CD4-positive, alpha-beta T cell treated with Interleukin-12 subunit alpha and Interleukin-12 subunit beta, for 1 hour (primary cell): ENCODE results near the gene LIM2.

Experiments
- DNase-seq: peaks from one replicate; pipeline ENCODE4 v3.0.0-alpha.2; 2020

LIM2 gene

DNA sequence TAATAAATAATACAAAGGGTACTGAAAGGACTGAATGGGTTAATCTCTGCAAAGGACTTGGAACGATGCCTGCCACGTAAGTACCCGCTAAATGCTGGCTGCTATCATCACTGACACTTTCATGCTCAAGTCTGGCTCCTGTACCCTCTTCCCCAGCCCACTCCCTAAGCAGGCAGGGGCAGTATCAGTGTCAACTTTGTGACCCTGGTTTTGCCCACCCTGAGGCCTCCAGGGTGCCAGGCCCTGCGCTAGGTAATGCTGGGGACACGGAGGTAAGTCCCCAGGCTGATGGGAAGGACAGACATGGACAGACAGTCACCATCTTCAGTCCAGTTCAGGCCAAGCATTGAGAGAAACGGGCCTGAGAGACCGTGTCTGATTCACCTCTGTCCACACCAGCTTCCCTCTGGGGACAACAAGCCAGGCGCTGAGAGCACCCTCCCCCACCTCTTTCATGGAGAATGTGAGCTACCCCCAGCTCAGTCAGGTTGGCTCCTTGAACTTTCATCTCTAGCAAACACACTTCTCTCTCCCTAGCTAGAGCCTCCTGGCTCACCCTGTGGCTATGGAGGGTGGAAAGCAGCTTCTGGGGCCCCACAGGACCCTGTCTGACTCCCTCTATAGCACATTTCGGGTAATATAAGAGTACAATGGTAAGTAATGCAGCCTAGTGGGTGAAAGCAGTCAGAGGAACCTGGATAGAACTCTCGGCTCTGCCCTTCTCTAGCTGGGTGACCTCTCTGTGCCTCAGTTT lies 22.4 kb downstream of the LIM2 start:
- peak; percentile 38 for DNase-seq

DNA sequence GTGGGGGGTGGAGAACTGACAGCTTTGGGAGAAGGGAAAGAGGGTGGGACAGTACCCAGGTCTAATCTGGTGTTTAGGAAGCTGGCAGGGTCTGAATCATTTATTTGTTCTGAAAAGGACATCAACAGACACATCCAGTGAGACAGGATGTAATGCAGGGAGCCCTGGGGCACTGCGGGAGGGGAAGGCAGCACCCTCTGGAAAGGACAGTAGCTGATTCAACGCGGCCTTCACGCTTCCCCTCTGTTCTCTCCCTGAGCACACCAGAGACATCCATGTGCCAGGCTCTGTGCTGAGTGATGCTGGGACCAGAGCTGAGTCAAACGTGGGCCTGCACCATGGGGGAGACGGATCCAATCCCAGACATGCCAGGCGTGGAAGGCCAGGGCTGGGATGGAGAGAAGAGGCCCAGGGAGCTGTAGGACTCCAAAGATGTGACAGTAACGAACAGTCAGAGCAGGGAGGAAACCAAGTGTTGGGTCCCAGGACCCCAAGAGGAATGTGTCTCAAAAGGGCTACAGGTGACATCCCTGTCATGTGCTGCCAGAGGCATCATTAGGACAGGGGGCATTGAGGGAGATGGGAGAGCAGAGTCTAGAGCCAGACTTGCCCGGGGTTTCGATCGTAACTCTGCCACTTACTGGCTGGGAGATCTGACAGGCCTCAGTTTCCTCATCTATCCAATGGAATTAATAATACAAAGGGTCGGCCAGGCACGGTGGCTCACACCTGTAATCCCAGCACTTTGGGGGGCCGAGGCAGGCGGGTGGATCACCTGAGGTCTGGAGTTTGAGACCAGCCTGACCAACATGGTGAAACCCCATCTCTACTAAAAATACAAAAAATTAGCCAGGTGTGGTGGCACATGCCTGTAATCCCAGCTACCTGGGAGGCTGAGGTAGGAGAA lies 23.3 kb downstream of the LIM2 start:
- no peak for DNase-seq

DNA sequence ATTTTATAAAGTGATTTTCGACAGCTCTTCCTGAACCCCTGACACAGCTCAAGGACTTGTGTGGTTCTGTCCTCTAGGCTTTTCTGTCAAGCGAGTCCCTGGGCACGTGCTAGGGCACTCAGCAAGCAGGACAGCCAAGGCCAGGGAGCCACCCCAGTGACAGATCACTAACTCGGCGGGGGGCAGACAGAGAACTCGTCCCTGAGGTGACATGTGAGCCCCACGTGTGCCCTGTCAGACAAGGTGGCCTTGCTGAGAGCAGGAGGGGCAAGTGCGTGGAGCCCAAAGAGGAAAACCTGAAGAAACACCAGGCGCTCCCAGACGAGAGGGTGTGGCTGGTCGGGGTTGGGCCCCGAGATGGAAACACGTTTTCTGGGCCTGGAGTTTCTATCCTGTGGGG lies 26.5 kb downstream of the LIM2 start:
- DNase-seq: no peak

GRCh38 chr19:51359294-51359693 lies 28.5 kb downstream of the LIM2 start:
- no peak for DNase-seq

- DNase-seq: no peak
Measured at GRCh38 chr19:51357952-51358351, 29.8 kb downstream of the LIM2 start.

DNA sequence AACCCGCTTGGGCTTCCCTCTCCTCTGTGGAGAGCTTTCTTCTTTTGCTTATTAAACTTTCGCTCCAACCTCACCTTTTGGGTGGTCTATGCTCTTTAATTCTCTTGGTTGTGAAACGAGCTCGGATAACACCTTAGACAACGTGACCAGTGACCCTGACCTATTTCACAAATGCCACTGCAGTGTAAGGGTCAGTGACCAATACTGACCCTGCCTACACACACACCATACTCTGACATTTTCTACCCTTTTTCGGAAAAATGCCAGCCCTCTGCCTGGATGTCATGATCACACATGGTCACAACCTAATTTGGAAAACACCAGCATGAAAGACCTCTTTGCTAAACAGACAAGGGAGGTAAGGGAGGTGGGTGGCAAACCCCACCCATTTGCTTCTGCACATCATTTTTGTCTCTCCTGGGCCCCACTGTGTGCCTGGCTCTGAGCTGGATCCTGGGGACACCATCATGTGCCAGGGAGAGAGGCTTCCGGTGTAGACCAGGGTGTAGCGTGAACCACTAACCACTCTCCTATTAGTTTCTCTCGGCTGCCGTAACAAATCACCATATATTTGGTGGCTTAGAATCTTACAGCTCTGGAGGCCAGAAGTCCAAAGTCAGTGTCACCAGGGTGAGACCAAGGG lies 31.5 kb downstream of the LIM2 start:
- no peak for DNase-seq

- peak; percentile 32 for DNase-seq
Measured at GRCh38 chr19:51354742-51355148, 33.0 kb downstream of the LIM2 start.

GRCh38 chr19:51354103-51354741 lies 33.6 kb downstream of the LIM2 start:
- no peak for DNase-seq

DNA sequence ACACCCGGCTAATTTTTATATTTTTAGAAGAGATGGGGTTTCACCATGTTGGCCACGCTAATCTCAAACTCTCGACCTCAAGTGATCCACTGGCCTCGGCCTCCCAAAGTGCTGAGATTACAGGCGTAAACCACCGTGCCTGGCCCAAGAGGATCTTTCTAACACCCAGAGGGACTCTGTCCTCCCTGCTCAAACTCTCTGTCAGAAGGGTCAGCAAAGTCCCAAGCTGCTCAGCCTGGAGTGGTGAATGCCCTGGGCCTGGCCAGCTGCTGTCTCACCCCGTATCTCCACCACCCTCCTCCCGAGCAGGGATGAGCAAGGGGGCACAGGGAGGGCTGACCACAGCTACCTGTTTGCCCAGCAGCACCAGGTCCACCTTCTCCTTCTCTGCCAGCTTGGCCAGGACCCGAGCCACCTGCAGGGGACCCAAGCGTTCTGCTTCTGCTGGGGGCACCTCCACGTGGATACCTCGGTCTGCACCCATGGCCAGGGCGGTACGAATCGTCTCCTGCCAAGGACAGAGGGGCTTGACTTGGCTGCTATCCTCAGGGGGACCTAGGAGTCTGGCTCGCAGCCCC lies 34.9 kb downstream of the LIM2 start:
- no peak for DNase-seq

GRCh38 chr19:51351266-51351990 lies 36.3 kb downstream of the LIM2 start:
- DNase-seq: no peak

- DNase-seq: no peak
Measured at GRCh38 chr19:51347209-51347928, 40.4 kb downstream of the LIM2 start.

- DNase-seq: no peak
Measured at GRCh38 chr19:51346742-51347141, 41.0 kb downstream of the LIM2 start.

GRCh38 chr19:51345076-51345620 lies 42.6 kb downstream of the LIM2 start:
- DNase-seq: no peak

- DNase-seq: no peak
Measured at GRCh38 chr19:51342631-51343569, 44.9 kb downstream of the LIM2 start.

GRCh38 chr19:51341976-51342580 lies 45.7 kb downstream of the LIM2 start, which contains the start of gene VSIG10L:
VSIG10L (minus strand) TSS chr19:51342139; CDS start chr19:51342124, 15 bp downstream.
- DNase-seq: no peak

- DNase-seq: no peak
Measured at GRCh38 chr19:51341066-51341465, 46.7 kb downstream of the LIM2 start.

DNA sequence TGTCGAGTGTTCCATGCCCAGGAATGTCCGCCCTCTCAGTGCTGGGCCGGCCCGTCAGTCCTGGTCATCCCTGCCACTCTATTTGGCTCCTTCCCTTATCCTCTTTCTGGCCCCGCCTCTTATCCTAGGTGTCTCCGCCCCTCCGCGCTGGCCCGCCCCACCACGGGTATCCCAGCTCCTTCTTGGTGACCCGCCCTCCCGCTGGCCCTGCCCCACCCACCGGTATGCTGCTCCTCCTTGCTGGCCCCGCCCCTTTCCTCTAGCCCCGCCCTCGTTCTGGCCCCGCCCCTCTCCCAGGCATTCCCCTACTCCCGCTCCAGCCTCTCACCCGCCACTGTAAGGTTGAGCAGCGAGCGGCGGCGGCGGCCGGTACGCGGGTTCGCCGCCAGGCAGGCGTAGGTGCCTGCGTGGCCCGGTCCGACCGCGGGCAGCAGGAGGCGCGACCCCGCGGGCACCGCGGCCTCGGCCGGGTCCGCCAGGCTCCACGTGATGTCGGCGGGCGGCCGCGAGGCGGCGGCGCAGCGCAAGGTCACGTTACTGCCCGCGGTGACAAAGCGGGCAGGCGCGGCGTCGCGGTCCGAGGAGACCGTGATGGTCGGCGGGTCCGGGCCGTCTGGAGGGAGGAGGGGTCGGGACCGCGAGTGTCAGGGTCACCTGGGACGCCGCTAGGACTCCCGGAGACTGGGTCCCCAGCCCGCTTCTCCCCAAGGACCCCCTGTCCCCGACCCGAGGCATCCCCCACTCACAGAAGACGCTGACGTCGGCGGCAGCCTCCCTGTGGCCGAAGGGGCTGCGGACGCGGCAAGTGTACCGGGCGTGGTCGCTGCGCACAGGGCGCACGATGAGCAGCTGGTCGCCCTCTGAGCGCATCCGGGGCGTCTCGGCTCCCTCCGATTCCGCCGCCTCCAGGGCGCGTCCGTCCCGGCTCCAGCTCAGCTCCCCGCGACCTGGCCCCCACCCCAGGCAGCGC lies 47.8 kb downstream of the LIM2 start:
- peak; percentile 92 for DNase-seq

DNA sequence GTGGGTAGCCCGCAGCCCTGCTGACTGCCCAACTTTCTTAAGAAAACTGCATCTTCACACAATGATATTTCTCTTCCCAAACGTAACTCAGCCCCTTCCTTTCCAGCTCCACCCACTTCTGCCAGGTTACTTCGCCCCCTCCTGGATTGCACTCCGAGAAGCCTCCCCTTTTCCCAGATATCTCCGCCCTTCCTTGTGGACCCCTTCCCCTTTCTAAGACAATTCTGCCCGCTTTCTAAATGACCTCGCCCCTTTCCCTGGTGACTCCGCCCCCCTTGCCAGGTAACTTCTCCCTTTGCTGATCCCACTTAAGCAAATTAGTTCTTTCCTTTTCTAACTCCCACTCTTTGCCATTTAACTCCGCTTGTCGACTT lies 48.5 kb downstream of the LIM2 start:
- no peak for DNase-seq
